ENCODE results near the gene RPL39L.
A peak's percentile ranks its signal among the peaks of the same experiment; 100 is the strongest.

RPL39L gene

DNA sequence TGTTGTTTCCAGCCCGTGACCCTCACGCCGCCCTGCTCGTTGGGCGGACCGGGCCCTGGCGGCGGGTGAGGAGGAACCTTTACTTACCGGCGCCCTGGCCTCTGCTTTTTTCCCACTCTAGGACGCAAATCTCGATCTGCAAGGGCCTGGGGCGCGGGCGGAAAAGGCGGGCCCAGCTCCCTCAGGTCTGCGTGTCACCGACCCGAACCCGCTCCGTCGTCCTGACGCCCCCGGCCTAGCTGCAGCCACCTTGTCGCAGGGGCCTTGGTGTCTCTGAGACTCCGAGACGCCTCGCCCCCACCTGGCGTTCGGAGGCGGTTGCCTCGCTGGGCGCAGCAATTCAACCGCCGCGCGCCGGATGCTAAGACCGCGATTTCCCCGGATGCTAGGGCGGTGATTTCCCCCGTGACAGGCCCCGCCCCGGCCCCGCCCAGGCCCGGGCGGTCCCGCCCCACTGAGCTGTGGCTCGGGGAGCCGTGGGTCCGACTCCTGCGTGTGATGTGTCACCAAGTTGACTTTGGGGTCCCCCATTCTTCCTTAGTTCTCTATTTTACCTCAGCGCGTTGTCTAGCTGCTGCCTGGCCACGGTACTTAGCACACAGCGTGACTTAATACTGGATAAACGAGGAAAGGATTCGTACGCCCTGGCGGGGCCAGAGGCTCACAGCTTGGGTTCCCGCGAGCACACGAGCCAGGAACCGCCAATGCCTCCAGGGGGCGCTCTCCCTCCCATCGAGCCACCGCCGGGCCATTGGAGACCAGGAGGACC, at the start of gene RPL39L (continued):
- TF ChIP-seq, protein P1, sequence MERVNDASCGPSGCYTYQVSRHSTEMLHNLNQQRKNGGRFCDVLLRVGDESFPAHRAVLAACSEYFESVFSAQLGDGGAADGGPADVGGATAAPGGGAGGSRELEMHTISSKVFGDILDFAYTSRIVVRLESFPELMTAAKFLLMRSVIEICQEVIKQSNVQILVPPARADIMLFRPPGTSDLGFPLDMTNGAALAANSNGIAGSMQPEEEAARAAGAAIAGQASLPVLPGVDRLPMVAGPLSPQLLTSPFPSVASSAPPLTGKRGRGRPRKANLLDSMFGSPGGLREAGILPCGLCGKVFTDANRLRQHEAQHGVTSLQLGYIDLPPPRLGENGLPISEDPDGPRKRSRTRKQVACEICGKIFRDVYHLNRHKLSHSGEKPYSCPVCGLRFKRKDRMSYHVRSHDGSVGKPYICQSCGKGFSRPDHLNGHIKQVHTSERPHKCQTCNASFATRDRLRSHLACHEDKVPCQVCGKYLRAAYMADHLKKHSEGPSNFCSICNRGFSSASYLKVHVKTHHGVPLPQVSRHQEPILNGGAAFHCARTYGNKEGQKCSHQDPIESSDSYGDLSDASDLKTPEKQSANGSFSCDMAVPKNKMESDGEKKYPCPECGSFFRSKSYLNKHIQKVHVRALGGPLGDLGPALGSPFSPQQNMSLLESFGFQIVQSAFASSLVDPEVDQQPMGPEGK (tag by site-specific recombination; IDR thresholded peaks at IDR 0.05): peak; percentile 63; the same call in 1 of the 2 replicates
- TF ChIP-seq ZNF274 (IDR thresholded peaks at IDR 0.05; ENCODE audit: low read length) (no peak), ZNF274 (tag by site-specific recombination; IDR thresholded peaks at IDR 0.05; ENCODE audit: borderline replicate concordance) (no peak)

- Histone ChIP-seq H3K27ac (ENCODE audit: extremely low read depth, low read depth, low read length) (no peak overlapping the region), H3K4me1 (ENCODE audit: control insufficient read depth, insufficient read depth, low read length) (no peaks in the 10 kb centered on the region), H3K36me3 (ENCODE audit: control insufficient read depth in 2 of 2, insufficient read depth in 1 of 2, low read length in 2 of 2) (no peaks in the 10 kb centered on the region), H3K4me3 (ENCODE audit: low read depth, low read length) (no peak overlapping the region), H3K9me3 (ENCODE audit: control insufficient read depth, insufficient read depth, low read depth, low read length) (no peaks in the 10 kb centered on the region)
- no peak for TF ChIP-seq ZNF747 (tag by site-specific recombination; IDR thresholded peaks at IDR 0.05)
- TF ChIP-seq ZNF561 (tag by site-specific recombination; IDR thresholded peaks at IDR 0.05; ENCODE audit: borderline replicate concordance): no peak
- TF ChIP-seq, protein P2, sequence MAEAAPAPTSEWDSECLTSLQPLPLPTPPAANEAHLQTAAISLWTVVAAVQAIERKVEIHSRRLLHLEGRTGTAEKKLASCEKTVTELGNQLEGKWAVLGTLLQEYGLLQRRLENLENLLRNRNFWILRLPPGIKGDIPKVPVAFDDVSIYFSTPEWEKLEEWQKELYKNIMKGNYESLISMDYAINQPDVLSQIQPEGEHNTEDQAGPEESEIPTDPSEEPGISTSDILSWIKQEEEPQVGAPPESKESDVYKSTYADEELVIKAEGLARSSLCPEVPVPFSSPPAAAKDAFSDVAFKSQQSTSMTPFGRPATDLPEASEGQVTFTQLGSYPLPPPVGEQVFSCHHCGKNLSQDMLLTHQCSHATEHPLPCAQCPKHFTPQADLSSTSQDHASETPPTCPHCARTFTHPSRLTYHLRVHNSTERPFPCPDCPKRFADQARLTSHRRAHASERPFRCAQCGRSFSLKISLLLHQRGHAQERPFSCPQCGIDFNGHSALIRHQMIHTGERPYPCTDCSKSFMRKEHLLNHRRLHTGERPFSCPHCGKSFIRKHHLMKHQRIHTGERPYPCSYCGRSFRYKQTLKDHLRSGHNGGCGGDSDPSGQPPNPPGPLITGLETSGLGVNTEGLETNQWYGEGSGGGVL (tag by site-specific recombination; IDR thresholded peaks at IDR 0.05): no peak
- TF ChIP-seq ZNF157 (tag by site-specific recombination; IDR thresholded peaks at IDR 0.05): no peak
- TF ChIP-seq ZBTB26 (tag by site-specific recombination; optimal IDR thresholded peaks at IDR 0.05): no peak
- TF ChIP-seq EGR2 (tag by site-specific recombination; IDR thresholded peaks at IDR 0.05; ENCODE audit: low read depth): no peak
- TF ChIP-seq ZNF626 (tag by site-specific recombination; IDR thresholded peaks at IDR 0.05): no peak
- TF ChIP-seq, protein P3, sequence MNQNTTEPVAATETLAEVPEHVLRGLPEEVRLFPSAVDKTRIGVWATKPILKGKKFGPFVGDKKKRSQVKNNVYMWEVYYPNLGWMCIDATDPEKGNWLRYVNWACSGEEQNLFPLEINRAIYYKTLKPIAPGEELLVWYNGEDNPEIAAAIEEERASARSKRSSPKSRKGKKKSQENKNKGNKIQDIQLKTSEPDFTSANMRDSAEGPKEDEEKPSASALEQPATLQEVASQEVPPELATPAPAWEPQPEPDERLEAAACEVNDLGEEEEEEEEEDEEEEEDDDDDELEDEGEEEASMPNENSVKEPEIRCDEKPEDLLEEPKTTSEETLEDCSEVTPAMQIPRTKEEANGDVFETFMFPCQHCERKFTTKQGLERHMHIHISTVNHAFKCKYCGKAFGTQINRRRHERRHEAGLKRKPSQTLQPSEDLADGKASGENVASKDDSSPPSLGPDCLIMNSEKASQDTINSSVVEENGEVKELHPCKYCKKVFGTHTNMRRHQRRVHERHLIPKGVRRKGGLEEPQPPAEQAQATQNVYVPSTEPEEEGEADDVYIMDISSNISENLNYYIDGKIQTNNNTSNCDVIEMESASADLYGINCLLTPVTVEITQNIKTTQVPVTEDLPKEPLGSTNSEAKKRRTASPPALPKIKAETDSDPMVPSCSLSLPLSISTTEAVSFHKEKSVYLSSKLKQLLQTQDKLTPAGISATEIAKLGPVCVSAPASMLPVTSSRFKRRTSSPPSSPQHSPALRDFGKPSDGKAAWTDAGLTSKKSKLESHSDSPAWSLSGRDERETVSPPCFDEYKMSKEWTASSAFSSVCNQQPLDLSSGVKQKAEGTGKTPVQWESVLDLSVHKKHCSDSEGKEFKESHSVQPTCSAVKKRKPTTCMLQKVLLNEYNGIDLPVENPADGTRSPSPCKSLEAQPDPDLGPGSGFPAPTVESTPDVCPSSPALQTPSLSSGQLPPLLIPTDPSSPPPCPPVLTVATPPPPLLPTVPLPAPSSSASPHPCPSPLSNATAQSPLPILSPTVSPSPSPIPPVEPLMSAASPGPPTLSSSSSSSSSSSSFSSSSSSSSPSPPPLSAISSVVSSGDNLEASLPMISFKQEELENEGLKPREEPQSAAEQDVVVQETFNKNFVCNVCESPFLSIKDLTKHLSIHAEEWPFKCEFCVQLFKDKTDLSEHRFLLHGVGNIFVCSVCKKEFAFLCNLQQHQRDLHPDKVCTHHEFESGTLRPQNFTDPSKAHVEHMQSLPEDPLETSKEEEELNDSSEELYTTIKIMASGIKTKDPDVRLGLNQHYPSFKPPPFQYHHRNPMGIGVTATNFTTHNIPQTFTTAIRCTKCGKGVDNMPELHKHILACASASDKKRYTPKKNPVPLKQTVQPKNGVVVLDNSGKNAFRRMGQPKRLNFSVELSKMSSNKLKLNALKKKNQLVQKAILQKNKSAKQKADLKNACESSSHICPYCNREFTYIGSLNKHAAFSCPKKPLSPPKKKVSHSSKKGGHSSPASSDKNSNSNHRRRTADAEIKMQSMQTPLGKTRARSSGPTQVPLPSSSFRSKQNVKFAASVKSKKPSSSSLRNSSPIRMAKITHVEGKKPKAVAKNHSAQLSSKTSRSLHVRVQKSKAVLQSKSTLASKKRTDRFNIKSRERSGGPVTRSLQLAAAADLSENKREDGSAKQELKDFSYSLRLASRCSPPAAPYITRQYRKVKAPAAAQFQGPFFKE (tag by site-specific recombination; IDR thresholded peaks at IDR 0.05; ENCODE audit: borderline replicate concordance): no peak
- no peak for TF ChIP-seq ZNF600 (tag by site-specific recombination; IDR thresholded peaks at IDR 0.05)
- TF ChIP-seq GLIS1 (tag by site-specific recombination; IDR thresholded peaks at IDR 0.05): no peak
- no peak for TF ChIP-seq TCF7L2 (IDR thresholded peaks at IDR 0.05; ENCODE audit: borderline replicate concordance, low read depth, low read length)
- TF ChIP-seq INSM2 (tag by site-specific recombination; IDR thresholded peaks at IDR 0.05): no peak
- ChIA-PET POLR2A (no interaction called here), CTCF (interaction anchor here (0.8 kb wide), 1 partner anchor 24 kb away, joined by 4 read pairs; no protein-coding TSS in a partner anchor)
Observed at GRCh38 chr3:187188931-187189330, 49.6 kb upstream of the RPL39L start.
